Measurements from ENCODE around the gene POU2F3.
A peak's percentile ranks its signal among the peaks of the same experiment; 100 is the strongest.

POU2F3 gene

DNA sequence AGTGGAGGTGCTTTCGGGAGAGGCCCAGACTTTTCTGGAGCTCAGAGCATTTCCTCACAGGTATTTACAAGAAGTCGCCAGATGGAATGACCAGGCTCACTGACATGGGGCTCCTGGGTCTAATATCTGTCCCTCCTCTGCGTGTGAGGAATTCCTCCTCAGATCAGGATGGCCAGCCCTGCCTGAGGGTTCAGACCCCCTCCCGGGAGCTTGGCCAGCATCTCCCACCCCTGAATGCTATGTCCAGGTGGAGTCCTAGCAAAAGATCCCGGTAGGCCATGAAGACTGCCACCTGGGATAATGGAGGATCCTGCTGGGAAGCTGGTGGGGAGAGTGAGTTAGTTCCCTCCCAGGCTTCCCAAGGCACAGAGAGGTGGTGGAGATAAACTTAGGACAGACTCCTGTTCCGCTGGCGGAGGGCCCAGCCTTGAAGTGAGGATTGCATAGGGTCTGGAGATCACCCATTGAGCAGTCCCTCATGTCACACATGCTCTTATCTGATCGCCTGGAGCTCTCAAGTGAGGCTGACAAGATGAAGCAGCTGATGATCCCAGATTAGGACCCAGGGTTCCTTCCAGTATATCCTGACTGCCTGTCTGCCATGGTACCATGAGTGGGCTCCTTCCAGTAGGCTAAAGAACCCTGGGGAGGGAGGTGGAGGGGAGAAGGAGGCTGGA, 23.4 kb upstream of the POU2F3 start:
- no peak overlapping the region for H3K4me3 ChIP-seq
- H3K27ac ChIP-seq: peak overlapping the region in 1 of 2 donors; percentile 67
- DNase-seq (ENCODE audit: low spot score): no peak

DNA sequence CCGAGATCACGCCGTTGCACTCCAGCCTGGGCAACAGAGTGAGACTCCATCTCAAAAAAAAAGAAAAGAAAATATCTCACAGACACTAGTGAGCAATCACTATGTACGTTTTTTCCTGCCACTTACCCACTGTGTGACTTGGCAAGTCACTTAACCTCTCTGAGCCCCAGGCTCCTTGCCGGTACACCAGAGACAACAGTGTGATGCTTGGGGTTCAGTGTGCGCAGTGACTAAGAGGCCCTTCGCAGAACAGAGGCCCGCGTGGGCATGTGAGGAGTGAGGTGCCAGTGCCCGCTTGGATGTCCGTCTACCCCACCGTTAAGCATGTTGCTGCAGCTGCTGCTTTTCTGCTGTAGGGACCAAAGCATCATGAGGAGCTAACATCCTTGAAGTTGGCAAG, 22.4 kb upstream of the POU2F3 start:
- Histone ChIP-seq H3K27ac (peak overlapping the region in 1 of 2 donors; percentile 76), H3K4me3 (peak overlapping the region; percentile 40)
- DNase-seq (ENCODE audit: low spot score): no peak
- TF ChIP-seq, protein P1, sequence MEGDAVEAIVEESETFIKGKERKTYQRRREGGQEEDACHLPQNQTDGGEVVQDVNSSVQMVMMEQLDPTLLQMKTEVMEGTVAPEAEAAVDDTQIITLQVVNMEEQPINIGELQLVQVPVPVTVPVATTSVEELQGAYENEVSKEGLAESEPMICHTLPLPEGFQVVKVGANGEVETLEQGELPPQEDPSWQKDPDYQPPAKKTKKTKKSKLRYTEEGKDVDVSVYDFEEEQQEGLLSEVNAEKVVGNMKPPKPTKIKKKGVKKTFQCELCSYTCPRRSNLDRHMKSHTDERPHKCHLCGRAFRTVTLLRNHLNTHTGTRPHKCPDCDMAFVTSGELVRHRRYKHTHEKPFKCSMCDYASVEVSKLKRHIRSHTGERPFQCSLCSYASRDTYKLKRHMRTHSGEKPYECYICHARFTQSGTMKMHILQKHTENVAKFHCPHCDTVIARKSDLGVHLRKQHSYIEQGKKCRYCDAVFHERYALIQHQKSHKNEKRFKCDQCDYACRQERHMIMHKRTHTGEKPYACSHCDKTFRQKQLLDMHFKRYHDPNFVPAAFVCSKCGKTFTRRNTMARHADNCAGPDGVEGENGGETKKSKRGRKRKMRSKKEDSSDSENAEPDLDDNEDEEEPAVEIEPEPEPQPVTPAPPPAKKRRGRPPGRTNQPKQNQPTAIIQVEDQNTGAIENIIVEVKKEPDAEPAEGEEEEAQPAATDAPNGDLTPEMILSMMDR (IDR thresholded peaks at IDR 0.05): no peak

More for the DNA sequence above, 23.4 kb upstream of the POU2F3 start:
- TF ChIP-seq, protein P1 (IDR thresholded peaks at IDR 0.05): no peak

DNA sequence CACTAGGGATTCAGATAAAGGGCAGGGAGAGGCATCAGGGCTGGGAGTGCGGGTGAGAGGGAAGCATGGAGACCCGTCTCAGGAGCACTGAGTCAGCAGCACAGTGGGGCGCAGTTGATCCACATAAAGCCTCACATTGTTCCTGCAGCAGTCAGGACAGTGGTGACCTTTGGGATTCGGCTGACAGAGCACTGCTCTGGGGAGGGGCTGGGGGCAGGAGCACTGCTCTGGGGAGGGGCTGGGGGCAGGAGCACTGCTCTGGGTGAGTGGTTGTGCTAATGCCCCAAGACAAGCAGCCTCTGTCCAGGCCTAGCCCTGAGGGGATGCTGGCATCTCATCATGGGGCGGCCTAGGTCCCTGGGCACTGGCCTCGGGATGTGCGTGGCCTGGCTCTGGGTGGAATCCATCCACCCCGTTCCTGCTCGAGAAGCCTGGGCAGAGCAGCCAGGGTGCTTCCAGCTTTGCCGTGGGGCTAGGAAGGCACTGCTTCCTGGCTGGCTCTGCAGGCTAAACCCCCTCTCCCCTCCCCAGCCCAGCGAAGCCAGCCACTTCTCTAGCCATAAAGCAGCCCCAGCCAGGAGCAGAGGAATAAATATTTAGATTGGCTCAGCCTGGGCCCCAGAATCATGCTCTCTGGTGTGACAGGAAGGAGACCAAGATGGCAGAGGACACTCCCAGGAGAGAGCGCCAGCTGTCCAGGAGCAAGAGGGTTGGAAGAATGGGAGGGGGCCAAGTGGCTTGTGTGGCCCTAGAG, 21.8 kb upstream of the POU2F3 start:
- TF ChIP-seq, protein P1 (IDR thresholded peaks at IDR 0.05): no peak
- H3K4me3 ChIP-seq: peak overlapping the region; percentile 40
- H3K27ac ChIP-seq: peak overlapping the region; percentile 35 to 76
- no peak for DNase-seq (ENCODE audit: low spot score)

DNA sequence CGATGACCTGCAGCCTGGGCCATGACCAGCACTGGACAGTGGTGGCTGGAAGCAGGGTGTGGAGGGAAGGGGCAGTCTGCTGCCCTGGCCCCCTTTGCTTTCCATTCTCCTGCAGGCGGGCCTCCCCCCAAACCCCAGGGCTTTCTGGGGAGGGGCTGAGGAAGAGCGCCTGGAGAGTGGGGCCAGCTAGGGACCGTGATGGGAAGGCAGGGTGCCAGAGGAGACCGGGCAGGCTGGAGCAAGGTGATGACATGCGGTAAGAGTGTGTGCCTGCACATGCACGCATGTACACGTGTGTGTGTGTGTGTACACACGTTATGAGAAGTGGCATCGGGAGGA, 21.3 kb upstream of the POU2F3 start:
- Histone ChIP-seq H3K27ac (peak overlapping the region in 1 of 2 donors; percentile 76), H3K4me3 (peak overlapping the region; percentile 40)
- TF ChIP-seq, protein P1 (IDR thresholded peaks at IDR 0.05): no peak
- no peak for DNase-seq (ENCODE audit: low spot score)

DNA sequence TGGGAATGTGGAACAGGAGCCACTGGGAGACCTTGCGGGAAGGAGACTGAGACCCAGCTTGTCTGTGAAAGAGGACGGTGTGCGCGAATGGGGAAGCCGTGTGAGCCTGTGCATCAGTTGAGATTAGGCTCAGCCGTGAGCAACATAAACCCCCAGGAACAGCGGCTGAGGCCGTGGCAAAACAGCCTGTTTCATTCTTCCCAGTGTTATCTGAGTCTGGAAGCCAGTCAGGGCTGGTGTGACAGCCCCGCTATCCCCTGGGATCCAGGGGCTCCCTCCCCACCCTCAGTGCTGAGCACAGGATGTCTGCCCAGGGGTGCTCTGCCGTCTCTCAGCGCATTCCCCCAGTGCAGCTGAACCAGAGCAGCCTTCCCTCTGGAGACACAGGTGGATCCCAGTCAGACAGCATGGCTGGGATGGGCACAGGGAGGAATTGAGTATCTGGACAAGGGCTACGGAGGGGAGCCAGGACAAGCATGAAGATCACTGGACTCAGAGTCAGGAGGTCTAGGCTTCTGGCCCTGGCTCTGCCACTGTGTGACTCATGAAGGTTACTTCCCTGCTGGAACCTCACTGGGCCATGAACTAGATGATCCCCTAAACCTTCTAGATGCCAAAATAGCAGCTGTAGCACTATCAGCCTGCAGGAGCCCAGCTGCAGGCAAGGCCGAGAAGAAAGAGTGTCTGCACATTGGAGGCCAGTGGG, 20.6 kb upstream of the POU2F3 start:
- TF ChIP-seq, protein P1 (IDR thresholded peaks at IDR 0.05): no peak
- Histone ChIP-seq H3K4me3 (no peak overlapping the region), H3K27ac (peak overlapping the region in 1 of 2 donors; percentile 76)
- DNase-seq (ENCODE audit: low spot score): no peak

DNA sequence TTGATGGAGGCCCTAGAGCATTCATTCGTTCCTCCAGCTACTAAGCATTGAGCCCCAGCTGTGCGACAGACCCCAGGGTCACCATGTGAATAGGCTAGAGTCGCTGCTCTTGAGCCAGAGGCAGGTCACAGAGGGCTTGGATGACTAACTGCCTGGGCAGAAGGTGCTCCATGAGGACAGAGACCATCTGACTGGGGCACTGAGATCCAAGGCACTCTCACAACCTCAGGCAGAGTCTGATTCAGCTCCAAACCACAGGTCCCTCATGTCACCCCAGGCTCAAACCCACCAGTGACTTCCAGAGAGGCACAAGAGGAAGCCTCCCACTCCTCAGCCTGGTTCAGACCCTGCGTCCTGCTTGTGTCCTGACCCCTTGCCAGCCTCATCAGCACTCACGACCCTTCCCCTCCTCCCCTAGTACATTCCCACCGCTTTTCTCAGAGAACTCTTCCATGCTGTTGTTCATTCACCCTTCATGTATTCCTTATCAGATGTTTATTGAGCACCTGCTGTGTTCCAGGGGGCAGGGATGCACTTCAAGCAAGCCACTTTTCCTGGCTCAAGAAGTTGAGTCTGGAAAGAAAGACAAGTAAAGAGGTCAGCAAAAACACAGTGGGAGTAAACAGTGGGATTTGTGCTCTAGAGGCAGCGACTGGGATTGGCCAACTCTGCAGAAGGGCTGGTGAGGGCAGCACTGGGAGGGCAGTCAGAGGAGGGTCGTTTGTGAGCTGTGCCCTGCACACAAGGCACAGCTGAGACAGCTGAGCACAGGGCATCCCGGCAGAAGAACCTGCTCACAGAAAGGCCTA, 19.8 kb upstream of the POU2F3 start:
- no peak overlapping the region for H3K4me3 ChIP-seq
- peak overlapping the region in 1 of 2 donors; percentile 76 for H3K27ac ChIP-seq
- TF ChIP-seq, protein P1 (IDR thresholded peaks at IDR 0.05): no peak
- no peak for DNase-seq (ENCODE audit: low spot score)
